T-helper 17 cell (primary cell): ENCODE measurements around the gene OPALIN. TPM values are rescaled to one million over a fixed set of nuclear protein-coding genes. Genes with fewer than 3 reads are reported as not detected.

Experiments used
- ATAC-seq: fragments of 150-1000 bp; cut with Tn5 transposase; 2 replicates; pipeline ENCODE4 v1.10.0; 2021; ENCODE audit warnings: mild to moderate bottlenecking, moderate library complexity
- DNase-seq, 3 donors: peaks; one replicate each; pipeline versions ENCODE4 v3.0.0 to v3.0.0-alpha.2; 2020 to 2021
- H3K9me3 ChIP-seq: one replicate; pipeline ENCODE4 v1.7.0; 2013; ENCODE audit warnings: low read length, mild to moderate bottlenecking; ENCODE audit not compliant: control insufficient read depth, poor library complexity, severe bottlenecking
- H3K27ac Mint-ChIP-seq: one replicate; pipeline ENCODE4 v1.8.0; 2022; ENCODE audit warnings: mild to moderate bottlenecking, moderate library complexity, mixed read lengths
- H3K27me3 Mint-ChIP-seq: one replicate; pipeline ENCODE4 v1.8.0; 2022; ENCODE audit warnings: mixed read lengths
- H3K36me3 Mint-ChIP-seq: one replicate; pipeline ENCODE4 v1.8.0; 2022; ENCODE audit warnings: low read depth, mixed read lengths
- H3K4me1 Mint-ChIP-seq: one replicate; pipeline ENCODE4 v1.8.0; 2022; ENCODE audit warnings: mild to moderate bottlenecking, mixed read lengths
- H3K4me3 Mint-ChIP-seq: one replicate; pipeline ENCODE4 v1.8.0; 2022; ENCODE audit warnings: mild to moderate bottlenecking, moderate library complexity, mixed read lengths
- total RNA-seq, 4 donors: library from RNA in 2 of 4; stranded (reverse) in 2 of 4; gene quantifications; one replicate each; pipeline ENCODE4 v1.2.3 and lab custom pipeline; 2022 to 2026

Gene OPALIN
- total RNA-seq (not detected), total RNA-seq (lab: John Stamatoyannopoulos, UW) (0 reads per million in 2 donors)

DNA sequence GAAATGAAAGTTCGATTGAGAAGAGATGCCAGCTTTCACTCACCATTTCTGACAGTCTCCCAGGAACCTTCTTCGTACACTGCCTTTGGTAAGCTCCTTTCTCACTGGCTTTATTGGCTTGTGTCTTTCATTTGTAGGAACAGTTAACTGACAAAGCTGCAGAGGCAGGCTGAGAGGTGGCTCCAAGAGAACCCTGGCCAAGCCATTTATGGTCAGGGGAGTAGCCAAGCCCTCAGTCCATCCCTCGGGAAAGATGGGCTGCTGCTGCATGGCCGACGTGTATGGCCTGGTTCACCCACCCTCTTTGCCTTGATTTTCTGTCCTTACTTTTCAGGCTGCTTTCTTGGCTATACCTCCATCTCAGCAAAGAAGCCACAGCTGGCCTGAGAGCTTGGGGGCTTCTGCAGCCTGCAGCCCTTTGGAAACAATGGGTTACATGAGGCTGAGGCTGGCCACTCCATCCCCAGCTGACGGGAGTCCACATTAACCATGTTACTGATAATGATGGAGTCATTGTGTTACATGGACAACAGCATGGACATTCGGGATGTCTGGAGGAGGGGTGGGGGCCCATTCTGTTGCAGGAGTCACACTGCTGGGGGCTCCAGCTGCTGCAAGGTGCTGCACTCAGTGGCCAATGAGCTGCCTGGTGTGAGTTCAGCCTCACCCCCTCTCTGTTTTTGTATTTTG, at the start of gene OPALIN:
TSS of gene OPALIN (minus strand) at position 152 of the 690 bp plus-strand sequence. CDS start at position 46, 106 bp downstream.
- Mint-ChIP-seq H3K36me3 (peaks cover 6% of the 10 kb centered on the region), H3K27me3 (peaks cover 54% of the 10 kb centered on the region), H3K4me1 (peaks cover 2% of the 10 kb centered on the region), H3K4me3 (no peak within 1 kb of the TSS), H3K27ac (no peak within 1 kb of the TSS)
- ATAC-seq (no peak), DNase-seq (no peak)
- H3K9me3 ChIP-seq = no peaks in the 10 kb centered on the region

DNA sequence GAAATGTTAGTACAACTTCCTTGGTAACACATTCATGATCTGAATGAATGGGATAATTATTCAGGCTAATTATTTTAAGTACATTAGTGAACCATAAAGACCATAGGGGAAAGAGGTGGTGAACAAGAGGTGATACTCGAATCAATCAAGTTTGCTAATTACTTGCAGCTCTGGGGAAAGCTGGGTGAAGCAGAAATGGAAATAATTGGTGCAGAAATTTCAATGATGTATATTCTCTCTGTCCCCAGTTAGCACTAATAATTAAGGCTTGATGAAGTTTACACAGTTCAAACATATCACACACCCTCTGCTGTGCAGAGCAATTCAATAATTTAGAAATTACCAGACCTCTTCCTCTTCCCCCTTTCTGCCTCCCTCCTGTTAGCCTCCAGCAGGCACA, 49.4 kb upstream of the OPALIN start:
- peaks cover 81% of the 10 kb centered on the region for H3K27me3 Mint-ChIP-seq

GRCh38 chr10:96407560-96408069, 48.8 kb upstream of the OPALIN start:
- Mint-ChIP-seq H3K27ac (no peak overlapping the region), H3K27me3 (peaks cover 81% of the 10 kb centered on the region), H3K4me3 (no peak overlapping the region), H3K4me1 (no peaks in the 10 kb centered on the region), H3K36me3 (peaks cover 3% of the 10 kb centered on the region)
- DNase-seq (no peak), ATAC-seq (no peak)
- H3K9me3 ChIP-seq = no peaks in the 10 kb centered on the region

More for the DNA sequence above, 49.4 kb upstream of the OPALIN start:
- DNase-seq (no peak), ATAC-seq (no peak)
- H3K4me3 Mint-ChIP-seq = no peak overlapping the region
- peaks cover 3% of the 10 kb centered on the region for H3K36me3 Mint-ChIP-seq
- H3K9me3 ChIP-seq = no peaks in the 10 kb centered on the region
- H3K4me1 Mint-ChIP-seq = no peaks in the 10 kb centered on the region
- no peak overlapping the region for H3K27ac Mint-ChIP-seq

DNA sequence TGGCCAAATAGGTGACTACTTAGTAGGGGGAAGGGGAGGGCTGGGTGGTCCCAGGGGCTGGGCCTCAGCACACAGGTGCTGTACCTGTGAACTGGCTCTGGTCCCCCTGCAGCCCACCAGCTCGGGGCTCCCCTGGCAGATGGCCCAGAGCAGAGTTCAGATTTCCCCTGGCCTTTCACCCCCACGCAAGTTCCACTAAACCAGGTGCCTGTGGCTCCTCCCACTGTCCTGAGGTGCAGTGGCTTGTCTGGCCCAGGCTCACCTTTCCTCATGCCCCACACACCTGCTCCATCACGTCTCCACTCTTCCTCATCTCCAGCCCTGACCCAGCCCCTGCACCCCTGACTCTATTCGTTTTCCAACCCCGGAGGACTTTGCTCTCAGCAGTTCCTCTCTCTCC, 47.3 kb upstream of the OPALIN start:
- Mint-ChIP-seq H3K27ac (no peak overlapping the region), H3K4me3 (no peak overlapping the region), H3K36me3 (peaks cover 3% of the 10 kb centered on the region), H3K4me1 (no peaks in the 10 kb centered on the region), H3K27me3 (peaks cover 83% of the 10 kb centered on the region)
- no peaks in the 10 kb centered on the region for H3K9me3 ChIP-seq
- no peak for ATAC-seq
- DNase-seq = no peak

- Mint-ChIP-seq H3K27ac (no peak overlapping the region), H3K27me3 (peaks cover 85% of the 10 kb centered on the region)
Measured at GRCh38 chr10:96402417-96403305, 43.9 kb upstream of the OPALIN start.

DNA sequence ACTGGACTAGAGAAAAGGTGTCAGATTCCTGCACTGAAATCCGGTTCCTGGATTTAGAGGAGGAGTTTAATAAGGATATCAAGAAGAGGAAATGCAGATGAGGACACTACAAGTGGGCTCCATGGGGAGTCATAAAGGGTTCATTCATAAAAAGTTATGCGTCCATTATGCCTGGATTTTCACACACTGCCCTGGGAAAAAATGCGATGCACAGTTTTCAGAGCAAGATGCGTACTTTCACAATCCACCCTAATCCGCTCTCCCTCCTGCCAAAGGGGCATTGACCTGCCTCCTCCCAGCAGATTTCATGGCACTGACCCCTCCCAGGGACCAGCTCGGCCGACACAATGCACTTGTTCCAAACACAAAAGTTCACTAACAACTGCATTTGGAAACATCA, 42.2 kb upstream of the OPALIN start:
- no peak overlapping the region for H3K4me3 Mint-ChIP-seq
- H3K4me1 Mint-ChIP-seq = peaks cover 2% of the 10 kb centered on the region
- H3K27me3 Mint-ChIP-seq = peaks cover 78% of the 10 kb centered on the region
- H3K9me3 ChIP-seq = no peaks in the 10 kb centered on the region
- DNase-seq = no peak
- H3K36me3 Mint-ChIP-seq = no peaks in the 10 kb centered on the region
- H3K27ac Mint-ChIP-seq = no peak overlapping the region
- no peak for ATAC-seq

More at GRCh38 chr10:96402417-96403305, 43.9 kb upstream of the OPALIN start:
- no peak for ATAC-seq
- Mint-ChIP-seq H3K4me1 (no peaks in the 10 kb centered on the region), H3K36me3 (peaks cover 3% of the 10 kb centered on the region), H3K4me3 (no peak overlapping the region)
- DNase-seq = no peak
- no peaks in the 10 kb centered on the region for H3K9me3 ChIP-seq

DNA sequence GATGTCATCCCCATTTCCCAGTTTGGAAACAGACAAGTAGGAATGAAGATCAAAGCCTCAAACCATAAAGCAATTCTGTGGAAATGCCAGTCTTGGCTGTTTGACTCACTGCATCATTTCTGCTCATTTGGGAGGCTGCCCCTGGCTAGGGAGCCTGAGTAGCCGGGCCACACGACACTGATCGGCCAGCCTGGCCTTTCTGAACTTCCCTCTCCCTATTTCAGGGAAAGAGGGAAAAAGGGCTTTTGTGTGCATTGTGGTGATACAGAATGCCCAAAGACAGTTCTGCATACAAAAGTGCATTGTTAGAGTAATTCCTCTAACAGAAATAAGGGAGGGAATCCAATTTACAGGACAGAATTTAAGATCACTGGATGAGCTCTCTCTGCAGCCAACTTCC, 41.7 kb upstream of the OPALIN start:
- Mint-ChIP-seq H3K36me3 (no peaks in the 10 kb centered on the region), H3K27ac (no peak overlapping the region), H3K4me1 (peaks cover 2% of the 10 kb centered on the region), H3K27me3 (peaks cover 72% of the 10 kb centered on the region), H3K4me3 (no peak overlapping the region)
- H3K9me3 ChIP-seq = no peaks in the 10 kb centered on the region
- no peak for DNase-seq
- ATAC-seq = no peak

GRCh38 chr10:96397902-96398301, 39.1 kb upstream of the OPALIN start:
- no peaks in the 10 kb centered on the region for H3K9me3 ChIP-seq
- H3K4me1 Mint-ChIP-seq = peaks cover 2% of the 10 kb centered on the region
- ATAC-seq (no peak), DNase-seq (no peak)
- H3K27me3 Mint-ChIP-seq = peaks cover 65% of the 10 kb centered on the region
- no peak overlapping the region for H3K27ac Mint-ChIP-seq
- H3K36me3 Mint-ChIP-seq = no peaks in the 10 kb centered on the region
- H3K4me3 Mint-ChIP-seq = no peak overlapping the region

DNA sequence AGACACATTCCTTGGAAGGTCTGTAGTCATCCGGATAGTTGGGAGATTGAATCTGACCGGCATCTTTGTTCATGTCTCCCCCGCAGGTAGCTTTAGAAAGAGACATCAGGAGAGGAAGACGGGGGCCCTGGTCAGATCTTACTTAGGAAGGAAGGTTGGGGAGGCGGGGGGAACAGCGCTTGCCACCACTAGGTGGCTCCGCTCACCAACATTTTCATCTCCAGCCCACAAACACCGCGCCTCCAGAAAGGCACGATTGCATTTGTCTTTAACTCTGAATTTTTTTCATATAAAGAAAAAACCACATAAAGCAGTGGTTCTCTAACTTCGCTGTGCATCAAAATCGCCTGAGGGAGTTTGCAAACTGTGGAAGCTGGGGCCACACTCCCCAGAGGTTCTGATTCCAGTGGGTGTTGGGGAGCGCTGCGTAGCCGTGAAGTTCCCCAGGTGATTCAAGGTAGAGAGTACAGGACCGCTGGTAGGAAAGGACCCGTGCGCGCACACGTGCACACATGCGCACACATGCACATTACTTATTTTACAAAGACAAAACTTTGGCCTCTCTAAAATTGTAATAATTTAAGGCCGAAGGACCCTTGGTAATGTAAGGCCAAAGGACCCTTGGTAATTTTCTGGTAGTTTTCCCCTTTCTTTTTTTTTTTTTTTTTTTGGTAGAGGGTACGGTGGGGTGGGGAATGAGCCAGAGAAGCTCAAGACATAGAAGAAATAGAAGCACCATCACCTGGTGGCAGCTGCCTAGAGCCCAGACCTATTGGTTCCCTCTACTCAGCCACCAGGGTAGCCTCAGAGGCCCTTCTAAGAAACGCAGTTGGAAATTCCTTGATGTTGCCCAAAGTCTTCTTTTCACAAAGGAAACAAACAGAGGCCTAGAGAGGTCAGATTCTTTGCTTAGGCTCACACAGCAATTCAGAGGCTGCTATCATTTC, 37.4 kb upstream of the OPALIN start:
- peak; percentile 85 for ATAC-seq
- H3K4me3 Mint-ChIP-seq = no peak overlapping the region
- H3K27ac Mint-ChIP-seq = no peak overlapping the region
- H3K36me3 Mint-ChIP-seq = no peaks in the 10 kb centered on the region
- peaks cover 2% of the 10 kb centered on the region for H3K4me1 Mint-ChIP-seq
- DNase-seq = peak in 1 of 3 donors; percentile 25
- no peaks in the 10 kb centered on the region for H3K9me3 ChIP-seq
- peaks cover 53% of the 10 kb centered on the region for H3K27me3 Mint-ChIP-seq

- H3K36me3 Mint-ChIP-seq = no peaks in the 10 kb centered on the region
- no peak for ATAC-seq
Measured at GRCh38 chr10:96390460-96390864, 31.7 kb upstream of the OPALIN start.

DNA sequence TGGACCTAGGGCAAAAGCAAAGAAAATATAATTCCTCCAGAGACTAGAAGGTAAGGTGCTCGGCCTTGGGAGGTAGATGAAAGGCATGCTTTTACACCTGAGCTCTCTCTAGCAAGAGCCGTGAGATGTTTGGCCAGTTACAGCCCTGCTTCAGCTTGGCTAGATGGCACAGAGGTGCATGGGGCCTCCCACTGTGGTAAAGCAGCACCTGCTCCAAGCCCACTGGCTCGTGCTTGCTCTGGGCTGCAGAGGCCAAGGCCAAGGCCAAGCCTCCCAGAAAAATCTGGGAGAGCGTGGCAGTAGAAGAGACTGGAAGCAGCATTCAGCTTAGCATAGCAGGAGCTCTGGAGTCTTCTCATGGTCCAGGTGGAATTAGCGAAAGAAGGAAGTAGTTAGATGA, 31.0 kb upstream of the OPALIN start:
- H3K36me3 Mint-ChIP-seq = peaks cover 2% of the 10 kb centered on the region
- H3K4me3 Mint-ChIP-seq = no peak overlapping the region
- no peaks in the 10 kb centered on the region for H3K9me3 ChIP-seq
- peaks cover 54% of the 10 kb centered on the region for H3K27me3 Mint-ChIP-seq
- H3K27ac Mint-ChIP-seq = no peak overlapping the region
- ATAC-seq = no peak
- H3K4me1 Mint-ChIP-seq = no peaks in the 10 kb centered on the region
- no peak for DNase-seq

More at GRCh38 chr10:96390460-96390864, 31.7 kb upstream of the OPALIN start:
- no peaks in the 10 kb centered on the region for H3K9me3 ChIP-seq
- H3K27me3 Mint-ChIP-seq = peaks cover 54% of the 10 kb centered on the region
- no peak for DNase-seq
- H3K27ac Mint-ChIP-seq = no peak overlapping the region
- H3K4me1 Mint-ChIP-seq = no peaks in the 10 kb centered on the region
- H3K4me3 Mint-ChIP-seq = no peak overlapping the region

DNA sequence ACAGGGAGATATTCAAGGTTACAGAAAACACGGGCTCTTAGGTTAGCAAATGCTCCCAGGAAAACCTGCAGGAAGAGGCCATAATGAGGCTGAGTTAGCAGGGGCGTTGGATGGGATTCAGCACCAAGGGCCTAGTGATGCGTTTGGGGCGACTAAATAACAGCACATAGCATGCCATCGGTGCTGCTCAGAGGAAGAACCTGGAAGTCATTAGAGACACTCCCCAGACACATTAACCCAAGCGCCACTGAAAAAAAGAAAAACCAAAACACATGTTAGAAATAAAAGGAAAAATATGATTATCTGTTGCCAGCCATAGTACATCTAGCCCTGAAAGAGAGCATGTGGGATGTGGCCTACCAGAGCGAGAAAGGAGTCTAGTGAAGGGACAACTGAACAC, 28.8 kb upstream of the OPALIN start:
- ATAC-seq = no peak
- DNase-seq = no peak
- Mint-ChIP-seq H3K27ac (no peak overlapping the region), H3K4me3 (no peak overlapping the region), H3K27me3 (peaks cover 54% of the 10 kb centered on the region), H3K36me3 (peaks cover 6% of the 10 kb centered on the region), H3K4me1 (no peaks in the 10 kb centered on the region)
- H3K9me3 ChIP-seq = no peaks in the 10 kb centered on the region
